HepG2 (cell line): ENCODE data around the gene SLC38A3. TPM values are rescaled to one million over a fixed set of nuclear protein-coding genes. Genes with fewer than 3 reads are reported as not detected.
A peak's percentile ranks its signal among the peaks of the same experiment; 100 is the strongest.

Experiments used
- AGO2 ChIP-seq: fragments of 200-400 bp; formaldehyde crosslinking; optimal IDR thresholded peaks from 2 replicates; pipeline ENCODE3; 2017; ENCODE audit warnings: mild to moderate bottlenecking, low read depth, low read length, moderate library complexity
- CSRNP1 ChIP-seq: sonication (generic); formaldehyde crosslinking; IDR thresholded peaks from 2 replicates; pipeline ENCODE4 v1.8.1; 2023; ENCODE audit warnings: mild to moderate bottlenecking, missing genetic modification reagents
- FOXK1 ChIP-seq: sonication (generic); formaldehyde crosslinking; IDR thresholded peaks from 2 replicates; pipeline ENCODE4 v1.4.0; 2020; ENCODE audit warnings: low read depth, missing genetic modification reagents, borderline replicate concordance
- FOXO1 ChIP-seq: sonication (generic); formaldehyde crosslinking; IDR thresholded peaks from 2 replicates; pipeline ENCODE4 v1.4.0; 2020; ENCODE audit warnings: missing genetic modification reagents
- GFI1 ChIP-seq: sonication (generic); formaldehyde crosslinking; IDR thresholded peaks from 2 replicates; pipeline ENCODE4 v1.5.0; 2020; ENCODE audit warnings: missing genetic modification reagents, mild to moderate bottlenecking, borderline replicate concordance
- HNF4A ChIP-seq: sonication (generic); formaldehyde crosslinking; IDR thresholded peaks from 2 replicates; pipeline ENCODE4 v1.4.0; 2020; ENCODE audit warnings: missing genetic modification reagents
- MED13 ChIP-seq: sonication (generic); formaldehyde crosslinking; IDR thresholded peaks from 2 replicates; pipeline ENCODE4 v1.5.0; 2020; ENCODE audit warnings: missing genetic modification reagents
- MED8 ChIP-seq: sonication (generic); formaldehyde crosslinking; IDR thresholded peaks from 2 replicates; pipeline ENCODE4 v1.8.1; 2023; ENCODE audit warnings: mild to moderate bottlenecking, missing genetic modification reagents; ENCODE audit not compliant: insufficient replicate concordance
- MXD4 ChIP-seq: IDR thresholded peaks from 2 replicates; pipeline ENCODE4 v1.6.1; 2016; ENCODE audit warnings: mild to moderate bottlenecking, missing biosample characterization, missing genetic modification reagents
- NFIC ChIP-seq: IDR thresholded peaks from 2 replicates; pipeline ENCODE4 v1.6.1; 2012; ENCODE audit warnings: mild to moderate bottlenecking, low read length, inconsistent platforms
- NFYB ChIP-seq: sonication (generic); formaldehyde crosslinking; IDR thresholded peaks from 2 replicates; pipeline ENCODE4 v1.4.0; 2020; ENCODE audit warnings: missing genetic modification reagents
- REL ChIP-seq: sonication (generic); formaldehyde crosslinking; conservative IDR thresholded peaks from 2 replicates; pipeline ENCODE4 v1.8.0; 2022; ENCODE audit warnings: mild to moderate bottlenecking, missing genetic modification reagents, moderate library complexity
- TBP ChIP-seq: sonication (generic); formaldehyde crosslinking; IDR thresholded peaks from 2 replicates; pipeline ENCODE4 v1.5.0; 2020; ENCODE audit warnings: missing genetic modification reagents
- TCF12 ChIP-seq, 2 experiments: fragments of 450-650 bp in 1 of 2; sonication (generic) in 1 of 2; formaldehyde crosslinking in 1 of 2; IDR thresholded peaks; 2 replicates each; pipeline versions ENCODE4 v1.6.1 to v1.8.0; 2017 to 2022; ENCODE audit warnings: antibody characterized with exemption in 1 of 2, mild to moderate bottlenecking in 1 of 2, missing genetic modification reagents in 1 of 2, moderate library complexity in 1 of 2
- ZBTB26 ChIP-seq: IDR thresholded peaks from 2 replicates; pipeline ENCODE4 v1.6.1; 2016; ENCODE audit warnings: missing compliant biosample characterization, missing genetic modification reagents, borderline replicate concordance
- ZNF274 ChIP-seq: sonication (generic); formaldehyde crosslinking; IDR thresholded peaks from 2 replicates; pipeline ENCODE4 v1.5.1; 2020; ENCODE audit warnings: mild to moderate bottlenecking, missing genetic modification reagents
- ZNF432 ChIP-seq: sonication (generic); formaldehyde crosslinking; IDR thresholded peaks from 2 replicates; pipeline ENCODE4 v1.5.0; 2020; ENCODE audit warnings: missing genetic modification reagents, mild to moderate bottlenecking, borderline replicate concordance
- ZNF44 ChIP-seq: sonication (generic); formaldehyde crosslinking; IDR thresholded peaks from 2 replicates; pipeline ENCODE4 v1.5.1; 2020; ENCODE audit warnings: mild to moderate bottlenecking, missing genetic modification reagents
- ZNF589 ChIP-seq: sonication (generic); formaldehyde crosslinking; conservative IDR thresholded peaks from 2 replicates; pipeline ENCODE4 v1.8.0; 2022; ENCODE audit warnings: mild to moderate bottlenecking, moderate library complexity, missing genetic modification reagents
- ZNF7 ChIP-seq: IDR thresholded peaks from 2 replicates; pipeline ENCODE4 v1.6.1; 2016; ENCODE audit warnings: missing biosample characterization, missing genetic modification reagents
- polyA plus RNA-seq, 8 experiments: library from polyadenylated mRNA; depleted of rRNA in 3 of 8; stranded (reverse) in 7 of 8; unstranded in 1 of 8; fragments of >200 nt; fragmentation: Illumina TruSeq in 4 of 8; extraction: Trizol in 4 of 8; gene quantifications; 2 replicates each; pipeline versions ENCODE4 v1.2.1 to v1.2.3, GENCODE V29; 2011 to 2016; ENCODE audit warnings: low read depth in 4 of 8, missing spikeins in 1 of 8, mixed read lengths in 1 of 8; ENCODE audit not compliant: insufficient read depth in 1 of 8
- total RNA-seq, 5 experiments: library from RNA; depleted of rRNA; stranded (reverse); fragments of >200 nt; fragmentation: Illumina TruSeq; extraction: Trizol; gene quantifications; 2 replicates each; pipeline ENCODE4 v1.2.3, GENCODE V29; 2016; ENCODE audit warnings: low read depth in 1 of 5
- TF ChIP-seq, protein P1 (sequence below): sonication (generic); formaldehyde crosslinking; IDR thresholded peaks from 2 replicates; pipeline ENCODE4 v1.8.0; 2022; ENCODE audit warnings: mild to moderate bottlenecking, missing genetic modification reagents, borderline replicate concordance
- TF ChIP-seq, protein P2 (sequence below): sonication (generic); formaldehyde crosslinking; IDR thresholded peaks from 2 replicates; pipeline ENCODE4 v1.9.0; 2021; ENCODE audit warnings: missing genetic modification reagents, borderline replicate concordance

Gene SLC38A3
- total and polyA plus RNA-seq, 2 of the 13 experiments (the other 11 are each of a cell fraction or from before 2014, with no cell fraction given): 29.8 to 164 TPM

DNA sequence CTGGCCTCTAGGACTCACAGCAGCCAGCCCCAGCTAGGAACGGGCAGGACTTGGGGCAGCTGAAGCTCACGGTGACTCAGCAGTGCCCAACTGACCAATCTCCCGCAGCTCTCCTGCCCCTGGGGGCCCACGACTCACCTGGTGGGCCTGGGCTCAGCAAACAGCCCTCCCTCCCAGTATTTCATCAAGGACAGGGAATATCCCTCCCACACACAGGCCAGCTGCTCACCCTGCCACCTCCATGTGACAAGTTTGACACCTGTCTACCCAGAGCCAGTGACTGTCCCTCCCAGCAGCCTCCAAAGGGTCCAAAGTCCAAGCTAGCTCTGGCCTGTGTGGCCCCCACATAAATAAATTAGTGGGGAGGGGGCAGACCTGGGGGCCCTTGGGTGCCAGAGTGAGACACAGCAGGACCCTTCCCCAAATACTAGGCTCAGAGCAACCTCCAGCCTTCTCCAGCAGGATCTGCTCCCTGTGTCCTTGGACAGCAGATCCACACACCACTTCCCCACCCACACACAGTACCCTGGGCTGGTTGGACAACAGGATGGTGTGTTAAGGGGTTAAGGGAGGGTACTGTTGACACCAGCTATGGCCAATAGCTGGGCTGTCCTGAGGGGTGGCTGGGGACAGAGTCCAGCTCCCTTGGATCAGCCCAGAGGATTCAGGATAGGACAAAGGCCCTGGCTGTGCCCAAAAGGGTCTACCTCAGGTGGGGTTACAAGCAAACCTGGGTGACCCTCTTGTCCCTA, 9.4 kb upstream of the SLC38A3 start (continued):
- TF ChIP-seq CSRNP1 (peak; percentile 96; the same call in 1 of the 2 replicates), REL (CRISPR knock-in tag) (peak; percentile 32; the same call in 1 of the 2 replicates), TCF12 (IDR thresholded peaks at IDR 0.05) (no peak), TCF12 (CRISPR knock-in tag; IDR thresholded peaks at IDR 0.05) (no peak; the same call in 1 of the 2 replicates), GFI1 (peak; percentile 68; the same call in 1 of the 2 replicates), NFIC (no peak), MED13 (CRISPR knock-in tag) (no peak), ZNF589 (CRISPR knock-in tag) (peak; percentile 97), ZNF7 (CRISPR knock-in tag) (no peak), ZNF274 (0 out of 2 replicates have a peak, but pooled peaks have one; percentile 54), MED8 (CRISPR knock-in tag) (peak; percentile 82), AGO2 (peak; percentile 90), ZNF432 (no peak), ZNF44 (no peak), TBP (CRISPR knock-in tag) (no peak), MXD4 (CRISPR knock-in tag) (peak; percentile 88; the same call in 1 of the 2 replicates), ZBTB26 (CRISPR knock-in tag) (peak; percentile 19; the same call in 1 of the 2 replicates), FOXK1 (CRISPR knock-in tag) (peak; percentile 37; the same call in 1 of the 2 replicates), NFYB (peak; percentile 75), FOXO1 (CRISPR knock-in tag) (peak; percentile 93), HNF4A (peak; percentile 91)
- TF ChIP-seq, protein P1, sequence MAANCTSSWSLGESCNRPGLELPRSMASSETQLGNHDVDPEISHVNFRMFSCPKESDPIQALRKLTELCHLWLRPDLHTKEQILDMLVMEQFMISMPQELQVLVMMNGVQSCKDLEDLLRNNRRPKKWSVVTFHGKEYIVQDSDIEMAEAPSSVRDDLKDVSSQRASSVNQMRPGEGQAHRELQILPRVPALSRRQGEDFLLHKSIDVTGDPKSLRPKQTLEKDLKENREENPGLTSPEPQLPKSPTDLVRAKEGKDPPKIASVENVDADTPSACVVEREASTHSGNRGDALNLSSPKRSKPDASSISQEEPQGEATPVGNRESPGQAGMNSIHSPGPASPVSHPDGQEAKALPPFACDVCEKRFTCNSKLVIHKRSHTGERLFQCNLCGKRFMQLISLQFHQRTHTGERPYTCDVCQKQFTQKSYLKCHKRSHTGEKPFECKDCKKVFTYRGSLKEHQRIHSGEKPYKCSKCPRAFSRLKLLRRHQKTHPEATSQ (CRISPR knock-in tag): peak; percentile 90; the same call in 1 of the 2 replicates
- TF ChIP-seq, protein P2, sequence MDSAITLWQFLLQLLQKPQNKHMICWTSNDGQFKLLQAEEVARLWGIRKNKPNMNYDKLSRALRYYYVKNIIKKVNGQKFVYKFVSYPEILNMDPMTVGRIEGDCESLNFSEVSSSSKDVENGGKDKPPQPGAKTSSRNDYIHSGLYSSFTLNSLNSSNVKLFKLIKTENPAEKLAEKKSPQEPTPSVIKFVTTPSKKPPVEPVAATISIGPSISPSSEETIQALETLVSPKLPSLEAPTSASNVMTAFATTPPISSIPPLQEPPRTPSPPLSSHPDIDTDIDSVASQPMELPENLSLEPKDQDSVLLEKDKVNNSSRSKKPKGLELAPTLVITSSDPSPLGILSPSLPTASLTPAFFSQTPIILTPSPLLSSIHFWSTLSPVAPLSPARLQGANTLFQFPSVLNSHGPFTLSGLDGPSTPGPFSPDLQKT (CRISPR knock-in tag): no peak
